GM19438 (cell line): ENCODE results near the gene CATSPERZ.
"Not testable (repeated sequence)": the region's sequence is repeated elsewhere in the genome, so short reads cannot be mapped to it uniquely, and the experiment has no call there.

Source experiments
- ATAC-seq: cut with Tn5 transposase; IDR thresholded peaks from one replicate; pipeline ENCODE4 v1.9.1; 2021; ENCODE audit warnings: low read depth; ENCODE audit not compliant: unreplicated experiment

CATSPERZ gene

GRCh38 chr11:64297699-64298358 lies 2.3 kb upstream of the CATSPERZ start:
- ATAC-seq, result no peak

GRCh38 chr11:64298966-64299846 lies 952 bp upstream of the CATSPERZ start:
- ATAC-seq, result no peak

- ATAC-seq, result no peak
Observed at GRCh38 chr11:64303109-64304031, 3.2 kb downstream of the CATSPERZ start.

GRCh38 chr11:64304032-64304315 lies 3.8 kb downstream of the CATSPERZ start:
- no peak for ATAC-seq

GRCh38 chr11:64304316-64305072 lies 4.3 kb downstream of the CATSPERZ start:
- peak; percentile 2 for ATAC-seq

GRCh38 chr11:64305075-64305690 lies 5.0 kb downstream of the CATSPERZ start, which contains the start of gene ESRRA:
Gene ESRRA, plus strand, starts transcription at chr11:64305524. Its CDS starts 1,656 bp downstream, at chr11:64307180.
- ATAC-seq, result peak; percentile 75

GRCh38 chr11:64305691-64306562 lies 5.8 kb downstream of the CATSPERZ start:
- peak; percentile 25 for ATAC-seq

- ATAC-seq, result no peak
Observed at GRCh38 chr11:64306563-64306875, 6.4 kb downstream of the CATSPERZ start.

- no peak for ATAC-seq
Observed at GRCh38 chr11:64306876-64307622, 6.9 kb downstream of the CATSPERZ start.

- ATAC-seq, result not testable (repeated sequence)
Observed at GRCh38 chr11:64307795-64308194, 7.6 kb downstream of the CATSPERZ start.

GRCh38 chr11:64312947-64313346 lies 12.8 kb downstream of the CATSPERZ start:
- no peak for ATAC-seq

GRCh38 chr11:64313491-64314145 lies 13.5 kb downstream of the CATSPERZ start:
- no peak for ATAC-seq

GRCh38 chr11:64314146-64314804 lies 14.1 kb downstream of the CATSPERZ start:
- no peak for ATAC-seq

GRCh38 chr11:64314805-64315561 lies 14.8 kb downstream of the CATSPERZ start:
- ATAC-seq, result no peak

GRCh38 chr11:64315667-64316526 lies 15.7 kb downstream of the CATSPERZ start:
- not testable (repeated sequence) for ATAC-seq
